T47D (cell line): ENCODE measurements around the gene ALK.
"Not testable (repeated sequence)": the region's sequence is repeated elsewhere in the genome, so short reads cannot be mapped to it uniquely, and the experiment has no call there.

Source experiments
- DNase-seq, 2 experiments: peaks; one replicate each; pipeline versions ENCODE4 v3.0.0 to v3.0.0-alpha.2; 2011 to 2012; ENCODE audit warnings: low read depth in 1 of 2, low spot score in 1 of 2
- JUND ChIP-seq: IDR thresholded peaks from 2 replicates; pipeline ENCODE4 v1.6.1; 2012; ENCODE audit warnings: low read depth
- in situ Hi-C: cut with HindIII; loops from 2 replicates; pipeline ENCODE4 v1.10.0; 2016; ENCODE audit warnings: low sequenced_read_pairs, low pct_unique_long_range_greater_than_20kb

Gene ALK

GRCh38 chr2:29260142-29260772 lies 661.1 kb downstream of the ALK start:
- in situ Hi-C loops, result no loop called here
- DNase-seq, result no peak
- TF ChIP-seq JUND, result no peak

DNA sequence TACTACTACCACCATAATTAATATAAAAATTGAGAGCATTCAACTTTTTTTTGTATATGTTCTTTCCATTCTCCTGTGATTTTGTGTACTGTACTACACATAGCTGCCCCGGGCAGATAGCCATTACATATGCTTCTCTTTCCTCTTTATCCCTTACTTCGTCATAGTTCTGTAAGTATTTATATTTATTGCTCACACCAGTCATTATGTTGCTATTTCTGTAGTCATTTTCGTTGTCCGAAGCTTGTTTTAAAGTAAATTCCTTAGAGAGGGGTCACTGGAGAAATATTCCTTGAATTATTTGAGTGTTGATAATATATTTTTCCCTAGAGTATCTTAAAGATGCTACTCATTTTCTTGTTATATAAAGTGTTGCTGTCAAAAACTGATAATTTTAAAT lies 662.2 kb downstream of the ALK start:
- in situ Hi-C loops, result no loop called here
- no peak for DNase-seq
- TF ChIP-seq JUND, result no peak

GRCh38 chr2:29255004-29255403 lies 666.4 kb downstream of the ALK start:
- DNase-seq, result no peak
- no peak for TF ChIP-seq JUND
- in situ Hi-C loops, result no loop called here

GRCh38 chr2:29253495-29254275 lies 667.7 kb downstream of the ALK start:
- DNase-seq, in situ Hi-C loops: not testable (repeated sequence)

DNA sequence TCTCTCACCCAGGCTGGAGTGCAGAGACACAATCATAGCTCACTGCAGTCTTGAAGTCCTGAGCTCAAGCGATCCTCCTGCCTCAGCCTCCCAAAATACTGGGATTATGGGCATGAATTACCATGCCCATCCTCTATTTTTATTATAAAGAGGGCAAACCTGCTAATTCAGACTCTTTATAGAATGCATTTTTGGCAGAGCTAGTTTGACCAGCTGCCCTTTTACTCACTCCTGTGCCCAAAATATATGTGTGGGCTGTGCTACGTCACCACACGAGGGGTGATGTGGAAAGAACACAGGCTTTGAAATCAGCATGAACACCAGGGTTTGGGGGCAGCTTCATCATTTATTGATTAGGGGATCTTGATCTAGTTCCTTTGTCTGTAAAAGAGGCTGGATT lies 668.4 kb downstream of the ALK start:
- no peak for DNase-seq
- TF ChIP-seq JUND, result no peak
- in situ Hi-C loops, result no loop called here

DNA sequence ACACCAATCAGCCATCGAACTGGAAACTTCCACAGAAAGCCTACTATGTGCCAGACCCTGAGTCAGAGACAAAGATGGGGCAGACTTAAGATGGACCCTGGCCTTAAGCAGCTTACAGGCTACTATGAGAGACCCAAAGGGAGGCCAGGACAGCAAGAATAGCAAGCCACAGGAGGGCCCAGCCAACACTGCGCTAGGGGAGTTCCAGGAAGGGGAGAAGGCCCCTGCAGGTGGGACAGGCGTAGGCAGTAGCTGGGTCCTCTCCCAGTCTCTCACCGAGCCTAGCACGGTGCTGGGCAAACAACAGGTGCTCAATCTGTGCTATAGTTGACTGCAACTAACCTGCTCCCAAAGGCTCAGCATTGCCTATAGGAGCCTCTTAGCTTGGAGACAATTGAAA lies 670.0 kb downstream of the ALK start:
- no peak for DNase-seq
- TF ChIP-seq JUND, result no peak
- in situ Hi-C loops, result no loop called here

DNA sequence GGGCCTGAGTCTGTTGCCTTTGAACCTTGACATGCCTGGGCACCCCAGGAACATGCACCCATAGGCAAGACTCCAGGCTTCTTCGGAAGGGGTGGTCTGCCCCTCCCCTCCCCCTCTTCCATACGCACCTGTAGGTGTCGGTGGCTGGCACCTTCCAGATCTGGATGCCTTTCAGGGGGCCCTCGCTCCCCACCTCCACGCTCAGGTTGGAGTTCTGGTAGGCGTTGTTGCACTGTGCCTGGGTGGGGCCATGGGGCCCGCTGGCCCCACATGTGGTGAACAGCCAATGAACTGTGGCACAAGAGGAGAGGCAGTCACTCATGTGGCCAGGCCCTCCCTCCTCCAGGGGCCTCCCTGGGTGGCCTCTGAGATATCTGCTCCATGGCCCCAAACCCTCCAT lies 670.4 kb downstream of the ALK start:
- in situ Hi-C loops, result no loop called here
- TF ChIP-seq JUND, result no peak
- no peak for DNase-seq

DNA sequence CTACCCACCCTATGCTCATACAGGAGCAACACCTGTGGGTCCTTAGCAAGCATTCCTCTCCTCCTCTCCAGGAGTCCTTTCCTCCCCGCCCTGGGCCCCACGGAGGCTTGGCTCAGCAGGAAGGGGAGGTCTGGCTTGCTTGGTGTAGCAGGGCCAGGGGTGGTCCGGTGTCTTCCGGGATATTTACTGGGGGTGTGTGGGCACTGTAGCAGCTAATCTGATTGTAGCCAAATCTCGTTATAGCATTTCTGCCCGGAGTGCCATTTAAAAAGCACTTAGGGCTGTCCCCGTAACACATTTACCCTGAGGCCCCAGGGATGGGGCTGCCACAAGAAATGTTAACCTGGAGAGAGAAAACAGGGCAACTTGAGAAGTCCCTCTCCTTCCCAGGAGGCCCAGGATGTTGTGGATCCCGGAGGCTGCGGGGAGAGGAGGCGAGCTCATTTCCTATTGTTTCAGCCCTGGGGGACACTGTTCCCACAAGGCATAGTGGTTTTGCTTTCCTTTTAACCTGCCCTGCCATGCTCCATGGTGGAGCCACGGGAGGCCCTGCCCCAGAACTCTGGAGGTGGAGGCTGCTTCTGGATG lies 671.6 kb downstream of the ALK start:
- no peak for DNase-seq
- in situ Hi-C loops, result no loop called here
- TF ChIP-seq JUND, result no peak

GRCh38 chr2:29247336-29247914 lies 674.0 kb downstream of the ALK start:
- in situ Hi-C loops, result no loop called here
- no peak for DNase-seq
- TF ChIP-seq JUND, result no peak

GRCh38 chr2:29246383-29247300 lies 674.7 kb downstream of the ALK start:
- in situ Hi-C loops, result no loop called here
- DNase-seq, result no peak
- TF ChIP-seq JUND, result no peak

GRCh38 chr2:29245742-29246382 lies 675.5 kb downstream of the ALK start:
- no peak for TF ChIP-seq JUND
- no peak for DNase-seq

DNA sequence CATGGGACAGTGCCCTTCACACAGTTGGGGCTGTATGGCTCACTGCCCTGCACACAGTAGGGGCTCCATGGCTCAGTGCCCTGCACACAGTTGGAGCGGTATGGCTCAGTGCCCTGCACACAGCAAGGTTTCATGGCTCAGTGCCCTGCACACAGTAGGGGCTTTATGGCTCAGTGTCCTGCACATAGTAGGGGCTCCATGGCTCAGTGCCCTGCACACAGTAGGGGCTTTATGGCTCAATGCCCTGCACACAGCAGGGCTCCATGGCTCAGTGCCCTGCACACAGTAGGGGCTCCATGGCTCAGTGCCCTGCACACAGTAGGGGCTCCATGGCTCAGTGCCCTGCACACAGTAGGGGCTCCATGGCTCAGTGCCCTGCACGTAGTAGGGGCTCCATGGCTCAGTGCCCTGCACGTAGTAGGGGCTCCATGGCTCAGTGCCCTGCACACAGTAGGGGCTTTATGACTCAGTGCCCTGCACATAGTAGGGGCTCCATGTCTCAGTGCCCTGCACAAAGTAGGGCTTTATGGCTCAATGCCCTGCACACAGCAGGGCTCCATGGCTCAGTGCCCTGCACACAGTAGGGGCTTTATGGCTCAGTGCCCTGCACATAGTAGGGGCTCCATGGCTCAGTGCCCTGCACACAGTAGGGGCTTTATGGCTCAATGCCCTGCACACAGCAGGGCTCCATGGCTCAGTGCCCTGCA lies 676.2 kb downstream of the ALK start:
- DNase-seq, in situ Hi-C loops: not testable (repeated sequence)

More at GRCh38 chr2:29245742-29246382, 675.5 kb downstream of the ALK start:
- in situ Hi-C loops, result no loop called here
